ENCODE data around the gene IQSEC1. TPM values are rescaled to one million over a fixed set of nuclear protein-coding genes. Genes with fewer than 3 reads are reported as not detected.
A peak's percentile ranks its signal among the peaks of the same experiment; 100 is the strongest.

The IQSEC1 gene
- total RNA-seq, 1 experiment from 2014 or later: 13.0 TPM

GRCh38 chr3:12875857-12876836 lies 197.1 kb downstream of the IQSEC1 start:
- intact Hi-C loops (cut with micrococcal nuclease; ENCODE audit: unreplicated experiment): no loop called here
- ChIA-PET CTCF (no interaction called here), POLR2A (ENCODE audit: low non-redundant PET) (no interaction called here)
- BruUV-seq (replicated peaks): no TSS peak
- Histone ChIP-seq H3K27me3 (replicated peaks; ENCODE audit: insufficient read depth, low read depth, low read length, poor library complexity) (no peaks in the 10 kb centered on the region), H3K36me3 (ENCODE audit: insufficient read depth, low read length, poor library complexity, severe bottlenecking) (no peaks in the 10 kb centered on the region), H3K4me1 (ENCODE audit: insufficient read depth, low read length, poor library complexity, severe bottlenecking) (no peaks in the 10 kb centered on the region), H3K27ac (ENCODE audit: low read depth, low read length, poor library complexity, severe bottlenecking) (no peak overlapping the region), H3K4me3 (ENCODE audit: low read depth, low read length, poor library complexity, severe bottlenecking) (no peak overlapping the region), H3K9me3 (ENCODE audit: low read depth, low read length, poor library complexity, severe bottlenecking) (no peaks in the 10 kb centered on the region)
- no peak for DNase-seq (ENCODE audit: low spot score)
- TF ChIP-seq CTCF (conservative IDR thresholded peaks at IDR 0.05; ENCODE audit: low read depth, low read length) (no peak), EZH2 (IDR thresholded peaks at IDR 0.05; ENCODE audit: borderline replicate concordance, low read depth, low read length, poor library complexity, severe bottlenecking) (no peak)

- POLR2A ChIA-PET (ENCODE audit: low non-redundant PET): no interaction called here
- BruUV-seq (replicated peaks): no TSS peak
- CTCF ChIA-PET: no interaction called here
Measured at GRCh38 chr3:12871404-12871983, 201.7 kb downstream of the IQSEC1 start.

GRCh38 chr3:12870942-12871341 lies 202.3 kb downstream of the IQSEC1 start:
- TF ChIP-seq EZH2 (IDR thresholded peaks at IDR 0.05; ENCODE audit: borderline replicate concordance, low read depth, low read length, poor library complexity, severe bottlenecking) (no peak), CTCF (conservative IDR thresholded peaks at IDR 0.05; ENCODE audit: low read depth, low read length) (no peak)
- peak; percentile 25 for DNase-seq (ENCODE audit: low spot score)
- intact Hi-C loops (cut with micrococcal nuclease; ENCODE audit: unreplicated experiment): no loop called here
- ChIA-PET CTCF (no interaction called here), POLR2A (ENCODE audit: low non-redundant PET) (no interaction called here)
- Histone ChIP-seq H3K27ac (ENCODE audit: low read depth, low read length, poor library complexity, severe bottlenecking) (no peak overlapping the region), H3K4me3 (ENCODE audit: low read depth, low read length, poor library complexity, severe bottlenecking) (no peak overlapping the region), H3K36me3 (ENCODE audit: insufficient read depth, low read length, poor library complexity, severe bottlenecking) (no peaks in the 10 kb centered on the region), H3K27me3 (replicated peaks; ENCODE audit: insufficient read depth, low read depth, low read length, poor library complexity) (no peaks in the 10 kb centered on the region), H3K9me3 (ENCODE audit: low read depth, low read length, poor library complexity, severe bottlenecking) (no peaks in the 10 kb centered on the region), H3K4me1 (ENCODE audit: insufficient read depth, low read length, poor library complexity, severe bottlenecking) (no peaks in the 10 kb centered on the region)
- no TSS peak for BruUV-seq (replicated peaks)

More at GRCh38 chr3:12871404-12871983, 201.7 kb downstream of the IQSEC1 start:
- no peak for DNase-seq (ENCODE audit: low spot score)
- intact Hi-C loops (cut with micrococcal nuclease; ENCODE audit: unreplicated experiment): no loop called here
- Histone ChIP-seq H3K9me3 (ENCODE audit: low read depth, low read length, poor library complexity, severe bottlenecking) (no peaks in the 10 kb centered on the region), H3K27ac (ENCODE audit: low read depth, low read length, poor library complexity, severe bottlenecking) (no peak overlapping the region), H3K36me3 (ENCODE audit: insufficient read depth, low read length, poor library complexity, severe bottlenecking) (no peaks in the 10 kb centered on the region), H3K4me1 (ENCODE audit: insufficient read depth, low read length, poor library complexity, severe bottlenecking) (no peaks in the 10 kb centered on the region), H3K4me3 (ENCODE audit: low read depth, low read length, poor library complexity, severe bottlenecking) (no peak overlapping the region), H3K27me3 (replicated peaks; ENCODE audit: insufficient read depth, low read depth, low read length, poor library complexity) (no peaks in the 10 kb centered on the region)
- TF ChIP-seq CTCF (conservative IDR thresholded peaks at IDR 0.05; ENCODE audit: low read depth, low read length) (no peak), EZH2 (IDR thresholded peaks at IDR 0.05; ENCODE audit: borderline replicate concordance, low read depth, low read length, poor library complexity, severe bottlenecking) (no peak)

All from A673 (cell line).